Subcutaneous abdominal adipose tissue (tissue), 5 donors: ENCODE data around the gene CLSTN2.

Source experiments
- H3K27ac ChIP-seq: one replicate; pipeline ENCODE4 v1.7.0; 2013; ENCODE audit warnings: low read depth, mild to moderate bottlenecking, inconsistent platforms, low read length, moderate library complexity
- H3K27me3 ChIP-seq, 5 donors: one replicate each; pipeline ENCODE4 v1.7.0; 2013; ENCODE audit warnings: low read length in 5 of 5, inconsistent platforms in 1 of 5; ENCODE audit not compliant: control insufficient read depth in 5 of 5, insufficient read depth in 4 of 5
- H3K36me3 ChIP-seq, 5 donors: one replicate each; pipeline ENCODE4 v1.7.0; 2013; ENCODE audit warnings: low read length in 5 of 5; ENCODE audit not compliant: control insufficient read depth in 5 of 5, insufficient read depth in 5 of 5
- H3K4me1 ChIP-seq, 5 donors: one replicate each; pipeline ENCODE4 v1.7.0; 2013; ENCODE audit warnings: low read length in 5 of 5, mild to moderate bottlenecking in 3 of 5, moderate library complexity in 1 of 5; ENCODE audit not compliant: control insufficient read depth in 5 of 5, insufficient read depth in 5 of 5
- H3K4me3 ChIP-seq, 5 donors: one replicate each; pipeline ENCODE4 v1.7.0; 2013; ENCODE audit warnings: low read length in 5 of 5, low read depth in 1 of 5
- H3K9ac ChIP-seq, 5 donors: one replicate each; pipeline ENCODE4 v1.7.0; 2013; ENCODE audit warnings: low read length in 5 of 5, mild to moderate bottlenecking in 4 of 5, moderate library complexity in 3 of 5
- H3K9me3 ChIP-seq, 5 donors: one replicate each; pipeline ENCODE4 v1.7.0; 2013; ENCODE audit warnings: low read length in 5 of 5; ENCODE audit not compliant: control insufficient read depth in 5 of 5
- donor health status: healthy.
- donor health status: healthy.
- donor health status: healthy.
- donor health status: healthy.
- donor health status: healthy.

Gene CLSTN2

GRCh38 chr3:140593766-140594165, 658.8 kb downstream of the CLSTN2 start:
- Histone ChIP-seq H3K9ac (no peak overlapping the region), H3K4me1 (peaks cover 0 to 5% (median 0%) of the 10 kb centered on the region in 5 donors), H3K9me3 (no peaks in the 10 kb centered on the region), H3K27ac (no peak overlapping the region), H3K4me3 (no peak overlapping the region), H3K27me3 (no peaks in the 10 kb centered on the region), H3K36me3 (no peaks in the 10 kb centered on the region)

- no peak overlapping the region for H3K4me3 ChIP-seq
- H3K9me3 ChIP-seq = no peaks in the 10 kb centered on the region
- H3K4me1 ChIP-seq = peaks cover 0 to 5% (median 0%) of the 10 kb centered on the region in 5 donors
- no peaks in the 10 kb centered on the region for H3K36me3 ChIP-seq
- no peak overlapping the region for H3K9ac ChIP-seq
- no peaks in the 10 kb centered on the region for H3K27me3 ChIP-seq
- no peak overlapping the region for H3K27ac ChIP-seq
These were observed 660.3 kb downstream of the CLSTN2 start for GRCh38 chr3:140595295-140595694.

GRCh38 chr3:140597364-140597763, 662.4 kb downstream of the CLSTN2 start:
- peaks cover 0 to 5% (median 0%) of the 10 kb centered on the region in 5 donors for H3K4me1 ChIP-seq
- H3K36me3 ChIP-seq = no peaks in the 10 kb centered on the region
- no peak overlapping the region for H3K4me3 ChIP-seq
- H3K9ac ChIP-seq = no peak overlapping the region
- H3K27ac ChIP-seq = no peak overlapping the region
- no peaks in the 10 kb centered on the region for H3K9me3 ChIP-seq
- H3K27me3 ChIP-seq = no peaks in the 10 kb centered on the region

- Histone ChIP-seq H3K9ac (no peak overlapping the region), H3K4me3 (no peak overlapping the region), H3K4me1 (peaks cover 0 to 5% (median 0%) of the 10 kb centered on the region in 5 donors), H3K9me3 (no peaks in the 10 kb centered on the region), H3K27ac (no peak overlapping the region), H3K27me3 (no peaks in the 10 kb centered on the region), H3K36me3 (no peaks in the 10 kb centered on the region)
These were observed 662.8 kb downstream of the CLSTN2 start for GRCh38 chr3:140597792-140598191.

- Histone ChIP-seq H3K27ac (no peak overlapping the region), H3K9ac (no peak overlapping the region), H3K36me3 (no peaks in the 10 kb centered on the region), H3K9me3 (no peaks in the 10 kb centered on the region), H3K27me3 (no peaks in the 10 kb centered on the region), H3K4me1 (peaks cover 0 to 5% (median 0%) of the 10 kb centered on the region in 5 donors), H3K4me3 (no peak overlapping the region)
These were observed 664.0 kb downstream of the CLSTN2 start for GRCh38 chr3:140599009-140599408.

GRCh38 chr3:140599496-140599895, 664.5 kb downstream of the CLSTN2 start:
- Histone ChIP-seq H3K9me3 (no peaks in the 10 kb centered on the region), H3K36me3 (no peaks in the 10 kb centered on the region), H3K27me3 (no peaks in the 10 kb centered on the region), H3K27ac (no peak overlapping the region), H3K9ac (no peak overlapping the region), H3K4me1 (peaks cover 0 to 5% (median 0%) of the 10 kb centered on the region in 5 donors), H3K4me3 (no peak overlapping the region)

- Histone ChIP-seq H3K4me3 (no peak overlapping the region), H3K27me3 (no peaks in the 10 kb centered on the region), H3K36me3 (no peaks in the 10 kb centered on the region), H3K9ac (no peak overlapping the region), H3K9me3 (no peaks in the 10 kb centered on the region), H3K4me1 (peaks cover 0 to 5% (median 0%) of the 10 kb centered on the region in 5 donors), H3K27ac (no peak overlapping the region)
These were observed 666.9 kb downstream of the CLSTN2 start for GRCh38 chr3:140601881-140602280.

- H3K27ac ChIP-seq = no peak overlapping the region
- H3K9ac ChIP-seq = no peak overlapping the region
- H3K4me3 ChIP-seq = no peak overlapping the region
- no peaks in the 10 kb centered on the region for H3K27me3 ChIP-seq
- H3K9me3 ChIP-seq = no peaks in the 10 kb centered on the region
- no peaks in the 10 kb centered on the region for H3K36me3 ChIP-seq
- peaks cover 0 to under 1% (median 0%) of the 10 kb centered on the region in 5 donors for H3K4me1 ChIP-seq
These were observed 667.8 kb downstream of the CLSTN2 start for GRCh38 chr3:140602781-140603180.

- no peaks in the 10 kb centered on the region for H3K36me3 ChIP-seq
- no peaks in the 10 kb centered on the region for H3K4me1 ChIP-seq
- no peak overlapping the region for H3K9ac ChIP-seq
- H3K9me3 ChIP-seq = no peaks in the 10 kb centered on the region
- no peak overlapping the region for H3K4me3 ChIP-seq
- no peaks in the 10 kb centered on the region for H3K27me3 ChIP-seq
- no peak overlapping the region for H3K27ac ChIP-seq
These were observed 668.8 kb downstream of the CLSTN2 start for GRCh38 chr3:140603766-140604165.

- H3K4me1 ChIP-seq = no peaks in the 10 kb centered on the region
- H3K9ac ChIP-seq = no peak overlapping the region
- H3K9me3 ChIP-seq = no peaks in the 10 kb centered on the region
- H3K4me3 ChIP-seq = no peak overlapping the region
- no peak overlapping the region for H3K27ac ChIP-seq
- no peaks in the 10 kb centered on the region for H3K27me3 ChIP-seq
- H3K36me3 ChIP-seq = no peaks in the 10 kb centered on the region
These were observed 675.6 kb downstream of the CLSTN2 start for GRCh38 chr3:140610544-140610943.

GRCh38 chr3:140614001-140614400, 679.0 kb downstream of the CLSTN2 start:
- Histone ChIP-seq H3K27ac (no peak overlapping the region), H3K36me3 (no peaks in the 10 kb centered on the region), H3K4me1 (no peaks in the 10 kb centered on the region), H3K9ac (no peak overlapping the region), H3K9me3 (peaks cover 0 to 11% (median 4%) of the 10 kb centered on the region in 5 donors), H3K27me3 (no peaks in the 10 kb centered on the region), H3K4me3 (no peak overlapping the region)
